ENCODE results near the gene PPARA. TPM values are rescaled to one million over a fixed set of nuclear protein-coding genes. Genes with fewer than 3 reads are reported as not detected.

Gene PPARA
- total and polyA plus RNA-seq, 2 donors (not counting 3 experiments of a cell fraction or from before 2014, with no cell fraction given): 3.1 to 10.7 TPM

- FAIRE-seq (no peak), DNase-seq (ENCODE audit: low read depth, low spot score) (no peak)
- H3K27me3 ChIP-seq (ENCODE audit: control insufficient read depth in 2 of 2, insufficient read depth in 2 of 2, low read length in 2 of 2): no peaks in the 10 kb centered on the region
- no peak for TF ChIP-seq MYC (IDR thresholded peaks at IDR 0.05; ENCODE audit: low read depth, low read length)
- ChIA-PET POLR2A (no interaction called here), CTCF (interaction anchor here (1.1 kb wide), 1 partner anchor 10 kb away, joined by 3 read pairs; the partner anchor contains the start of gene PKDREJ)
- H3K4me1 ChIP-seq (ENCODE audit: control insufficient read depth, extremely low read depth, insufficient read depth, low read length): peaks cover 16% of the 10 kb centered on the region
- H3K9me3 ChIP-seq (replicated peaks; ENCODE audit: control insufficient read depth, insufficient read depth, low read length): no peaks in the 10 kb centered on the region
- BruUV-seq (replicated peaks): no TSS peak
- H3K27ac ChIP-seq (ENCODE audit: insufficient read depth, low read depth, low read length): no peak overlapping the region
- H4K20me1 ChIP-seq (replicated peaks; ENCODE audit: control insufficient read depth, extremely low read depth, insufficient read depth, low read length): no peaks in the 10 kb centered on the region
- intact Hi-C loops (cut with micrococcal nuclease) (no loop called here), dilution Hi-C loops (cut with MboI; ENCODE audit: extremely low pct_ligation_motif_present, low sequenced_read_pairs) (no loop called here)
- peaks cover 4 to 22% of the 10 kb centered on the region in 2 experiments for H3K36me3 ChIP-seq (ENCODE audit: control insufficient read depth in 2 of 2, extremely low read depth in 1 of 2, insufficient read depth in 2 of 2, low read length in 2 of 2)
- no peak overlapping the region for H2AFZ ChIP-seq (ENCODE audit: low read depth, low read length)
- no peak overlapping the region for H3K9ac ChIP-seq (replicated peaks; ENCODE audit: extremely low read depth, insufficient read depth, low read length)
- no peak overlapping the region for H3K4me3 ChIP-seq (replicated peaks in 1 of 3; ENCODE audit: insufficient read depth in 1 of 3, low read depth in 1 of 3, low read length in 3 of 3)
- H3K4me2 ChIP-seq (ENCODE audit: insufficient read depth, low read length): no peak overlapping the region
- no peaks in the 10 kb centered on the region for H3K9me1 ChIP-seq (replicated peaks; ENCODE audit: control insufficient read depth, extremely low read depth, insufficient read depth, low read length)
- H3K79me2 ChIP-seq (ENCODE audit: control insufficient read depth, insufficient read depth, low read length): peaks cover 9% of the 10 kb centered on the region
Measured at GRCh38 chr22:46272762-46273431, 122.6 kb downstream of the PPARA start.

GRCh38 chr22:46273432-46274148, 123.3 kb downstream of the PPARA start:
- no peak overlapping the region for H3K9ac ChIP-seq (replicated peaks; ENCODE audit: extremely low read depth, insufficient read depth, low read length)
- H3K79me2 ChIP-seq (ENCODE audit: control insufficient read depth, insufficient read depth, low read length): peaks cover 5% of the 10 kb centered on the region
- no TSS peak for BruUV-seq (replicated peaks)
- DNase-seq (ENCODE audit: low read depth, low spot score) (no peak), FAIRE-seq (no peak)
- intact Hi-C loops (cut with micrococcal nuclease): no loop called here
- no peak overlapping the region for H2AFZ ChIP-seq (ENCODE audit: low read depth, low read length)
- peaks cover 12% of the 10 kb centered on the region for H3K4me1 ChIP-seq (ENCODE audit: control insufficient read depth, extremely low read depth, insufficient read depth, low read length)
- H3K36me3 ChIP-seq (ENCODE audit: control insufficient read depth in 2 of 2, extremely low read depth in 1 of 2, insufficient read depth in 2 of 2, low read length in 2 of 2): peaks cover 7 to 29% of the 10 kb centered on the region in 2 experiments
- no peak overlapping the region for H3K27ac ChIP-seq (ENCODE audit: insufficient read depth, low read depth, low read length)
- ChIA-PET POLR2A (no interaction called here), CTCF (no interaction called here)
- no peak overlapping the region for H3K4me2 ChIP-seq (ENCODE audit: insufficient read depth, low read length)
- H3K9me1 ChIP-seq (replicated peaks; ENCODE audit: control insufficient read depth, extremely low read depth, insufficient read depth, low read length): no peaks in the 10 kb centered on the region
- TF ChIP-seq MYC (IDR thresholded peaks at IDR 0.05; ENCODE audit: low read depth, low read length) (no peak), POLR2A (IDR thresholded peaks at IDR 0.05; ENCODE audit: low read depth, low read length) (no peak), GATA2 (IDR thresholded peaks at IDR 0.05; ENCODE audit: insufficient read depth, insufficient read length, low read depth, low read length) (no peak)
- H3K9me3 ChIP-seq (replicated peaks; ENCODE audit: control insufficient read depth, insufficient read depth, low read length): no peaks in the 10 kb centered on the region
- no peak overlapping the region for H3K4me3 ChIP-seq (replicated peaks in 1 of 3; ENCODE audit: insufficient read depth in 1 of 3, low read depth in 1 of 3, low read length in 3 of 3)
- no peaks in the 10 kb centered on the region for H3K27me3 ChIP-seq (ENCODE audit: control insufficient read depth in 2 of 2, insufficient read depth in 2 of 2, low read length in 2 of 2)
- dilution Hi-C loops (cut with MboI; ENCODE audit: extremely low pct_ligation_motif_present, low sequenced_read_pairs): no loop called here
- H4K20me1 ChIP-seq (replicated peaks; ENCODE audit: control insufficient read depth, extremely low read depth, insufficient read depth, low read length): no peaks in the 10 kb centered on the region
